ENCODE results near the gene SLC29A1. TPM values are rescaled to one million over a fixed set of nuclear protein-coding genes. Genes with fewer than 3 reads are reported as not detected.
"Not testable (repeated sequence)": the region's sequence is repeated elsewhere in the genome, so short reads cannot be mapped to it uniquely, and the experiment has no call there.

The SLC29A1 gene
- total RNA-seq, 1 donor from 2014 or later: 5.5 TPM

- DNase-seq: no peak
Measured at GRCh38 chr6:44194326-44194725, 29.1 kb upstream of the SLC29A1 start.

GRCh38 chr6:44196351-44196750 is 27.0 kb upstream of the SLC29A1 start:
- DNase-seq: not testable (repeated sequence)

- no peak for DNase-seq
Measured at GRCh38 chr6:44198684-44199083, 24.7 kb upstream of the SLC29A1 start.

- DNase-seq: no peak
Measured at GRCh38 chr6:44199883-44200282, 23.5 kb upstream of the SLC29A1 start.

GRCh38 chr6:44201200-44201599 is 22.2 kb upstream of the SLC29A1 start:
- DNase-seq: no peak

- no peak for DNase-seq
Measured at GRCh38 chr6:44201638-44202303, 21.6 kb upstream of the SLC29A1 start.

- DNase-seq: no peak
Measured at GRCh38 chr6:44202332-44202971, 20.9 kb upstream of the SLC29A1 start.

GRCh38 chr6:44202972-44203750 is 20.2 kb upstream of the SLC29A1 start:
- DNase-seq: no peak

GRCh38 chr6:44203955-44204354 is 19.4 kb upstream of the SLC29A1 start:
- no peak for DNase-seq

GRCh38 chr6:44207966-44208365 is 15.4 kb upstream of the SLC29A1 start:
- no peak for DNase-seq

- no peak for DNase-seq
Measured at GRCh38 chr6:44211284-44211683, 12.1 kb upstream of the SLC29A1 start.

GRCh38 chr6:44214307-44214706 is 9.1 kb upstream of the SLC29A1 start:
- no peak for DNase-seq

- no peak for DNase-seq
Measured at GRCh38 chr6:44216677-44217331, 6.6 kb upstream of the SLC29A1 start, which contains the start of gene MYMX. Gene MYMX, plus strand, starts transcription at chr6:44216926. Its CDS starts 546 bp downstream, at chr6:44217472.

- DNase-seq: no peak
Measured at GRCh38 chr6:44217332-44218143, 5.9 kb upstream of the SLC29A1 start.

- no peak for DNase-seq
Measured at GRCh38 chr6:44219053-44219814, 4.2 kb upstream of the SLC29A1 start.

GRCh38 chr6:44219815-44220784 is 3.3 kb upstream of the SLC29A1 start:
- DNase-seq: no peak

- DNase-seq: no peak
Measured at GRCh38 chr6:44220913-44221290, 2.5 kb upstream of the SLC29A1 start.

GRCh38 chr6:44221291-44221960 is 2.0 kb upstream of the SLC29A1 start:
- DNase-seq: peak; percentile 59

GRCh38 chr6:44221961-44222335 is 1.4 kb upstream of the SLC29A1 start:
- DNase-seq: no peak

Measured in occipital lobe (tissue), 2 donors.